Thyroid gland (tissue), 4 donors: ENCODE data around the gene KDM5B. TPM values are rescaled to one million over a fixed set of nuclear protein-coding genes. Genes with fewer than 3 reads are reported as not detected.
"Not testable (repeated sequence)": the region's sequence is repeated elsewhere in the genome, so short reads cannot be mapped to it uniquely, and the experiment has no call there.

Experiments used
- DNase-seq, 2 donors: peaks; one replicate each; pipeline ENCODE4 v3.0.0-alpha.2; 2019
- H3K27ac ChIP-seq, 3 donors: fragments of 200-600 bp; sonication (generic); 1 replicate in 2 of 3; 2 replicates in 1 of 3; pipeline ENCODE4 v1.5.1; 2016 to 2019; ENCODE audit warnings: mild to moderate bottlenecking in 1 of 3, moderate library complexity in 1 of 3
- H3K27me3 ChIP-seq: fragments of 200-600 bp; sonication (generic); one replicate; pipeline ENCODE4 v1.5.1; 2019
- H3K36me3 ChIP-seq, 2 donors: fragments of 200-600 bp; sonication (generic); one replicate each; pipeline ENCODE4 v1.5.1; 2016 to 2019
- H3K4me1 ChIP-seq, 2 donors: fragments of 200-600 bp; sonication (generic); one replicate each; pipeline ENCODE4 v1.5.1; 2017 to 2019
- H3K4me3 ChIP-seq, 3 donors: fragments of 200-600 bp; sonication (generic); replicated peaks in 1 of 3; 1 replicate in 2 of 3; 2 replicates in 1 of 3; pipeline ENCODE4 v1.5.1; 2016; ENCODE audit warnings: mild to moderate bottlenecking in 1 of 3
- H3K9me3 ChIP-seq: fragments of 200-600 bp; sonication (generic); one replicate; pipeline ENCODE4 v1.5.1; 2017
- POLR2A ChIP-seq, 2 donors: fragments of 450-650 bp; IDR thresholded peaks; one replicate each; pipeline ENCODE4 v1.6.1; 2017; ENCODE audit warnings: antibody characterized with exemption in 2 of 2, mild to moderate bottlenecking in 2 of 2, moderate library complexity in 1 of 2
- WGBS, 2 donors: methylation state at CpG; one replicate each; pipeline ENCODE4 v1.1.5; 2017; 5-methylcytosine and 5-hydroxymethylcytosine counted together
- intact Hi-C: fragments of 100-400 bp; cut with DNase I; formaldehyde crosslinking; loops from one replicate; pipeline ENCODE4 v1.15.1; 2023
- total RNA-seq, 4 donors: library from RNA; depleted of rRNA; stranded (reverse); fragments of >200 nt; gene quantifications; one replicate each; pipeline ENCODE4 v1.2.3, GENCODE V29; 2016
- TF ChIP-seq, protein P1 (sequence below), 6 experiments: fragments of 200-600 bp in 3 of 6; fragments of 450-650 bp in 3 of 6; sonication (generic) in 3 of 6; IDR thresholded peaks; one replicate each; pipeline ENCODE4 v1.5.1; 2016 to 2019; ENCODE audit warnings: antibody characterized with exemption in 6 of 6, mild to moderate bottlenecking in 2 of 6, inconsistent platforms in 1 of 6, moderate library complexity in 1 of 6

The KDM5B gene
- total RNA-seq, 4 donors from 2014 or later, result 53.1 to 78.5 (median 61.2) TPM

DNA sequence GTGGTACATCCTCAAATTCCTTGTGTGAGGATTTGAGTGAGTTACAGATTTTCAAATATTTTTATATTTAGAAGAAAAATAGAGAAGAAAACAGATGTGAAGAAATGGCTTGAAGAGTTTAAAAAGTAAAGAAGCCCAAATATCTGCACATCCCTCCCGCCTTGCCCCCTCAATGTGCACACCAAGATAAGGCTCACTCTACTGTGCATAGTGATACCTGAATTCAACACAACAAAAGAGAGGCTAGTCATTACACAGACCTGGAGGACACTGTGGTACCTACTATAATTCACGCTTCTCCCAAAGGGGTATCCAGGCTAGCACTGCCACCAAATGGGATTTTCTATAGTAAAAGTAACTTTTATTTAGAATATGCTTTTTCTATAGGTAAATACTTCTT lies 53.9 kb downstream of the KDM5B start:
- intact Hi-C loops, result no loop called here

DNA sequence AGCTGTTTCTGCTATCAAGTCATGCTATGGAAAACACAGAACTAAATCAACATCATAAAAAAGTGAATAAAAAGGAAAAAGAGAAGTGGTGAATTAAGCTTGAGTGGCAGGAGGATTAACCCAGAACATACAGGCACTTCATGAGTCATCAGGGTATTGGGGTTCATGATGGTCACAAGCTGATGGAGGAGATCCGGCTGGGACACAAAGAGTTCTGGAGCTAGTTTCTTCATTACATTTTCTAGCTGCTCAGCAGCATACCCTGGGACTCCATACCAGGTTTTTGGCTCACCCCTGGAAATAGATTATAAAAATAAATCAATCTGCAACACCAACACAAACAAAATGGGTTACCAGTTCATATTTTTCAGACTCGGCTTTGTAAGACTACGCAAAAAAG lies 55.4 kb downstream of the KDM5B start:
- TF ChIP-seq, protein P1, sequence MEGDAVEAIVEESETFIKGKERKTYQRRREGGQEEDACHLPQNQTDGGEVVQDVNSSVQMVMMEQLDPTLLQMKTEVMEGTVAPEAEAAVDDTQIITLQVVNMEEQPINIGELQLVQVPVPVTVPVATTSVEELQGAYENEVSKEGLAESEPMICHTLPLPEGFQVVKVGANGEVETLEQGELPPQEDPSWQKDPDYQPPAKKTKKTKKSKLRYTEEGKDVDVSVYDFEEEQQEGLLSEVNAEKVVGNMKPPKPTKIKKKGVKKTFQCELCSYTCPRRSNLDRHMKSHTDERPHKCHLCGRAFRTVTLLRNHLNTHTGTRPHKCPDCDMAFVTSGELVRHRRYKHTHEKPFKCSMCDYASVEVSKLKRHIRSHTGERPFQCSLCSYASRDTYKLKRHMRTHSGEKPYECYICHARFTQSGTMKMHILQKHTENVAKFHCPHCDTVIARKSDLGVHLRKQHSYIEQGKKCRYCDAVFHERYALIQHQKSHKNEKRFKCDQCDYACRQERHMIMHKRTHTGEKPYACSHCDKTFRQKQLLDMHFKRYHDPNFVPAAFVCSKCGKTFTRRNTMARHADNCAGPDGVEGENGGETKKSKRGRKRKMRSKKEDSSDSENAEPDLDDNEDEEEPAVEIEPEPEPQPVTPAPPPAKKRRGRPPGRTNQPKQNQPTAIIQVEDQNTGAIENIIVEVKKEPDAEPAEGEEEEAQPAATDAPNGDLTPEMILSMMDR (IDR thresholded peaks at IDR 0.05), result no peak
- TF ChIP-seq POLR2A (IDR thresholded peaks at IDR 0.05), result no peak
- WGBS, 2 donors, result 63 to 65% methylated on average over 3 of the region's 3 CpGs

More for the DNA sequence above, 53.9 kb downstream of the KDM5B start:
- no peak overlapping the region for H3K4me3 ChIP-seq
- H3K9me3 ChIP-seq, result no peaks in the 10 kb centered on the region
- H3K4me1 ChIP-seq, result no peaks in the 10 kb centered on the region
- peaks cover 49 to 55% of the 10 kb centered on the region in 2 donors for H3K36me3 ChIP-seq
- TF ChIP-seq, protein P1 (IDR thresholded peaks at IDR 0.05), result no peak
- no peak for TF ChIP-seq POLR2A (IDR thresholded peaks at IDR 0.05)
- DNase-seq, result no peak
- no peaks in the 10 kb centered on the region for H3K27me3 ChIP-seq
- H3K27ac ChIP-seq, result no peak overlapping the region
- 98 to 100% methylated on average over 2 of the region's 2 CpGs for WGBS, 2 donors

DNA sequence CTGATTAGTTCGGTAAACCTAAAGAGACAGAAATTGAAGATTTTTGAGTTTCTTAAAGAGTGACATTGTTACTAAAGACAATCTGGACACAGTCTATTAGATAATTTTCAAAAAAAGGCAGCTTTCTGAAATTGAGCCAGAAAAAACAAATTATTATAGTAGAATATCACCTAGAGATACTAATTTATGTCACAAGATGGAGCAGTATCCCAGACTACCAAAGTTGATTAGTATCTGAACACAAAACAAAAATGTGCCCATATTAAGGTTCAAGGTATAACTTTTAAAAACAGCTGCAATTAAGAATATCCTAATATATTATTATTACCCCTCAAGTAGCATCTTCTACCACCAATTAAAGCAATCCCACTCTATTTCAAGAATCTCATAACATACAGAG lies 57.5 kb downstream of the KDM5B start:
- Histone ChIP-seq H3K4me3 (no peak overlapping the region), H3K36me3 (peaks cover 44 to 51% of the 10 kb centered on the region in 2 donors), H3K4me1 (no peaks in the 10 kb centered on the region), H3K9me3 (no peaks in the 10 kb centered on the region), H3K27me3 (no peaks in the 10 kb centered on the region), H3K27ac (no peak overlapping the region)
- WGBS, 2 donors, result 89 to 91% methylated on average over 1 of the region's 1 CpG
- TF ChIP-seq, protein P1 (IDR thresholded peaks at IDR 0.05), result no peak
- no peak for TF ChIP-seq POLR2A (IDR thresholded peaks at IDR 0.05)
- intact Hi-C loops, result no loop called here
- DNase-seq, result no peak

More for the DNA sequence above, 55.4 kb downstream of the KDM5B start:
- intact Hi-C loops, result no loop called here
- Histone ChIP-seq H3K9me3 (no peaks in the 10 kb centered on the region), H3K27ac (no peak overlapping the region), H3K36me3 (peaks cover 57 to 59% of the 10 kb centered on the region in 2 donors), H3K4me1 (no peaks in the 10 kb centered on the region), H3K27me3 (no peaks in the 10 kb centered on the region), H3K4me3 (no peak overlapping the region)
- no peak for DNase-seq

DNA sequence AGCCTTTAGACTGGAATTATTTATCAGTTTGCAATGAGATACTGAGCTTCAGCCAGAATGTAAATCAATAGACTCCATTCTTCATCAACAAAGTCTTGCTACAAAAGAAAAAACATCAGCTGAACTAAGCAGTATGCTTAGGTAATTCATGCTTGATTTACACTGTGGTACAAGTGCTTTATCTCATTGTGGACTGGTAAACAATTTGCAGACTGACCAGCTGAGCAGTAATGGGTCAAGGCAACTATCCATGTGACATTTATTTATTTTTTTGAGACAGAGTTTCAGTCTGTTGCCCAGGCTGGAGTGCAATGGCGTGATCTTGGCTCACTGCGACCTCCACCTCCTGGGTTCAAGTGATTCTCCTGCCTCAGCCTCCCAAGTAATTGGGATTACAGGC lies 58.2 kb downstream of the KDM5B start:
- no peak for TF ChIP-seq POLR2A (IDR thresholded peaks at IDR 0.05)
- TF ChIP-seq, protein P1 (IDR thresholded peaks at IDR 0.05), result no peak
- intact Hi-C loops, result no loop called here
- 95 to 96% methylated on average over 2 of the region's 2 CpGs for WGBS, 2 donors

DNA sequence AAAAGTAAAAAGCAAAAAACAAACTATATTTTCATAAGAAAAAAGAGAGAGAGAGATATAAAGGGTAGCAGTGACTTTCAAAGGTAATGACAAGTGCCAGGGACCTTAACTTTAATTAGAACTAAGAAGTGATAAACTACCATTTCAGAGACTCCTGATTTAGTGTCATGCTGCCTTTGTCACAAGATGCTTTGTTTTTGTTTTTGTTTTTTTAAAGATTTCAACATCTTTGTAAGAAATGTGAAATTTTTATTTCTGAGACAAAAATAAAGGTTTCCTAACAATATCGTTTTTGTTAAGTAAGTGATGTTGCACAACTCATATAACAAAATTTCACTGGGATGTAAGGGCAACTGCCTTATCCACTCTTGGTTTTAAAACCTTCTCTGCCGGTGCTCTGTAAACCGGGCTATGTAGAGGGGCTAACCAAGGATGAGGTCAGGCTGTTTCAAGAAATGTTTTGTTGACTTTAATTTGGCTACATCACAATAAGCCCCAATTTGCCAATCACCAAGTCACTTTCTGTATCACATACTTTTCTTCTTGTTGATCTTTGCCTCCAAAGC lies 62.8 kb downstream of the KDM5B start:
- Histone ChIP-seq H3K36me3 (peaks cover 54% of the 10 kb centered on the region in 2 donors), H3K27me3 (no peaks in the 10 kb centered on the region), H3K9me3 (no peaks in the 10 kb centered on the region), H3K27ac (no peak overlapping the region), H3K4me3 (no peak overlapping the region), H3K4me1 (no peaks in the 10 kb centered on the region)
- TF ChIP-seq POLR2A (IDR thresholded peaks at IDR 0.05), result no peak
- TF ChIP-seq, protein P1 (IDR thresholded peaks at IDR 0.05), result no peak
- intact Hi-C loops, result no loop called here
- no peak for DNase-seq
- WGBS, 2 donors, result 93 to 96% methylated on average over 3 of the region's 3 CpGs

More for the DNA sequence above, 58.2 kb downstream of the KDM5B start:
- Histone ChIP-seq H3K27ac (no peak overlapping the region), H3K4me3 (no peak overlapping the region), H3K36me3 (peaks cover 44 to 51% of the 10 kb centered on the region in 2 donors), H3K9me3 (no peaks in the 10 kb centered on the region), H3K4me1 (no peaks in the 10 kb centered on the region), H3K27me3 (no peaks in the 10 kb centered on the region)
- no peak for DNase-seq

DNA sequence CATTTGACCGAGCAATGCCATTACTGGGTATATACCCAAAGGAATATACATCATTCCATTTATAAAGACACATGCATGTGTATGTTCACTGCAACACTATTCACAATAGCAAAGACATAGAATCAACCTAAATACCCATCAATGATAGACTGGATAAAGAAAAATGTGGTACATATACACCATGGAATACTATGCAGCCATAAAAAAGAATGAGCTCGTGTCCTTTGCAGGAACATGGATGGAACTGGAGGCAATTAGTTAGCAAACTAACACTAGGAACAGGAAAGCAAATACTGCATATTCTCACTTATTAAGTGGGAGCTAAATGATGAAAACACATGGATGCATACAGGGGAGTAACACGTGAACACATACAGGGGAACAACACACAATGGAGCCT lies 63.5 kb downstream of the KDM5B start:
- H3K4me3 ChIP-seq, H3K27me3 ChIP-seq, H3K4me1 ChIP-seq, intact Hi-C loops, H3K9me3 ChIP-seq, DNase-seq, H3K27ac ChIP-seq: not testable (repeated sequence)
- WGBS, 2 donors, result 97 to 99% methylated on average over 3 of the region's 3 CpGs
- peaks cover 50 to 53% of the 10 kb centered on the region in 2 donors for H3K36me3 ChIP-seq
